GM21825 (cell line): ENCODE measurements around the gene STX2.
"Not testable (repeated sequence)": the region's sequence is repeated elsewhere in the genome, so short reads cannot be mapped to it uniquely, and the experiment has no call there.

ENCODE experiments used
- ATAC-seq: cut with Tn5 transposase; IDR thresholded peaks from one replicate; pipeline ENCODE4 v1.9.1; 2021; ENCODE audit warnings: mild to moderate bottlenecking, moderate library complexity; ENCODE audit not compliant: unreplicated experiment

Gene STX2

GRCh38 chr12:130768120-130768519 is 70.9 kb downstream of the STX2 start:
- ATAC-seq = no peak

- ATAC-seq = no peak
Measured at GRCh38 chr12:130766470-130766869, 72.6 kb downstream of the STX2 start.

DNA sequence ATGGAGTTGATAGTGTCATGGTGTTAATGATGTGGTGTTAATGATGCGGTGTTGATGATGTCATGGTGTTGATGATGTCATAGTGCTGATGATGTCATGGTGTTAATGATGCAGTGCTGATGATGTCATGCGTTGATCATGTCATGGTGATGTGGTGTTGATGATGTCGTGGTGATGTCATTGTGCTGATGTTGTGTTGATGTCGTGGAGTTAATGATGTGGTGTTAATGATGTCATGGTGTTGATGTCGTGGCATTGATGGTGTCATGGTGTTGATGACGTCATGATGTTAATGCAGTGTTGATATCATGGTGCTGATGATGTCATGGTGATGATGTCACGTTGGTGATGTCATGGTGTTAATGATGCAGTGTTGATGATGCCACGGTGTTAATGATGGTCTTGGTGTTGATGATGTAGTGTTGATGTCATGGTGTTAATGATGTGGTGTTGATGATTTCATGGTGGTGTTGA is 73.8 kb downstream of the STX2 start:
- no peak for ATAC-seq

- ATAC-seq = no peak
Measured at GRCh38 chr12:130764475-130765185, 74.4 kb downstream of the STX2 start.

- no peak for ATAC-seq
Measured at GRCh38 chr12:130764073-130764472, 75.0 kb downstream of the STX2 start.

GRCh38 chr12:130762319-130762675 is 76.8 kb downstream of the STX2 start:
- no peak for ATAC-seq

GRCh38 chr12:130761537-130762318 is 77.3 kb downstream of the STX2 start:
- ATAC-seq = peak; percentile 47

GRCh38 chr12:130754234-130754901 is 84.7 kb downstream of the STX2 start:
- ATAC-seq = no peak

DNA sequence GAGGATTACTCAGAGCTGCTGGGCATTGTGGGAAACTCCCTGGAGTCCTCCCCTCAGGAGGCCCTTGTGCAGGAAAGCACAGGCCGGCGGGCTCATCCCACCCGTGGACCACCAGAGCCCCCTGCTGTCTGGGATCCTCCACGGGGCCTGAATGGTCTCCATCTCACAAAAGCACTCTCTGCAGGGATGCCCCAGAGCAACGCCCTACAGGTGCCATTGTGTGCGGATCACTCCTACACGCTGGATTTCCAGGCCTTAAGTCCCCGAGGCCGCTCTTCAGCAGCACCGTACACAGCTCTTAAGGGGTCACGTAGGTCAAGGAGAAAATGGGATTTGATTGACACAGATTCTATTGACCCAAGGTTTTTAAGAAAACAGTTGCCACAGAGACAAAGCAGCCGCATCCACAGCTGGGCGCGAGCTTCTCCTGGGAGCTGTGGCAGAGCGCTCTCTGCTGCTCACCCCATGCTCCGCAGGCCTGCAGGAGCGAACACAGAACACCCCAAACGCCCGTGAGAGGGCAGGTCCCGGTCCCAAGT is 86.3 kb downstream of the STX2 start:
- no peak for ATAC-seq

DNA sequence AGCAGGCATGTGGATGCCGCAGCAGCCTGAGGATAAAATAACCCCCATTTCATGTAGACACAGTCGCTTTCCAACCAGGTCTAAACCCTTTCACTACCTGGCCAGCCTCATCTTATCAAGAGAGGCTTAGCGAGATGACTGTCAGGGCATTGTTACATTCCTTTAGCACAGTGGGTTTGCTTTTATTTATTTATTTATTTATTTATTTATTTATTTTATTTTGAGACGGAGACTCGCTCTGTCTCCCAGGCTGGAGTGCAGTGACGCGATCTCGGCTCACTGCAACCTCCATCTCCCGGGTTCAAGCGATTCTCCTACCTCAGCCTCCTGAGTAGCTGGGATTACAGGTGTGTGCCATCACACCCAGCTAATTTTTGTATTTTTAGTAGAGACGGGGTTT is 87.0 kb downstream of the STX2 start:
- not testable (repeated sequence) for ATAC-seq

- ATAC-seq = no peak
Measured at GRCh38 chr12:130748786-130749185, 90.3 kb downstream of the STX2 start.

- peak; percentile 74 for ATAC-seq
Measured at GRCh38 chr12:130747867-130748740, 90.9 kb downstream of the STX2 start.

GRCh38 chr12:130746546-130746945 is 92.5 kb downstream of the STX2 start:
- ATAC-seq = no peak

GRCh38 chr12:130745921-130746320 is 93.1 kb downstream of the STX2 start:
- no peak for ATAC-seq

DNA sequence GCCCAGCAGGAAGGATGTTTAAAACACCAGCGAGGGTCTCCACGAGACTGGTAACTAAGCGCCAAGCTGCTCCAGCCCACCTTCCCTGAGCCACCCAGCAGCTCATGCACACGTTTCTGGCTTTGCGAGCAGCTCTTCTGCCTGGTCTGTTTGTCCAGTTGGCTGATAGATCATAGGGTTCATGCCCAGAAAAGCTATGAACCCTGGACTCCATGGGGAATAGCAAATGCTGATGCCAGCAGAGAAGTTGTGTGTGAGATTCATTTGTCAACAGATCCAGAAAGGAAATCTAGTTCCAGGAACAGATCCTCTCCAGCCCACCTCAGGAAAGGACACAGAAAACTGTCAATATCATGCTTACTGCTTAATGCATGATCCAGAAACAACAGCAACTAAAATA is 94.8 kb downstream of the STX2 start:
- ATAC-seq = no peak

GRCh38 chr12:130743606-130744005 is 95.4 kb downstream of the STX2 start:
- ATAC-seq = no peak

- ATAC-seq = no peak
Measured at GRCh38 chr12:130743176-130743575, 95.9 kb downstream of the STX2 start.

DNA sequence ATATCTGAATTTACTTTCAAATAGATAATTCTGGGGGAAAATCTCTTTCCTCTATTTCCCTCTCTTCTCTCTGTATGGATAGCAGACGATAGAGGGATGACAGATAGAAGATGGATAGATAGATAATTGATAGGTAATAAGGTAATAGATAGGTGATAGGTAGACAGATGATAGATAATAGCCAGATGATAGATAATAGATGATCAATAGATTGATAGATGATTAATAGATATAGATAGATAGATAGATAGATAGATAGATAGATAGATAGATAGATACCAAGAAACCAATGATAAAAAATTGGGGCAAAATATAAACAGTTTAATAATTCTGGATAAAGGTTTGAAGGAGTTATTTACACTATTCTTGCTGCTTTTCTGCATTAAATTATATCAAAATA is 96.3 kb downstream of the STX2 start:
- ATAC-seq = no peak

- ATAC-seq = no peak
Measured at GRCh38 chr12:130742112-130742511, 96.9 kb downstream of the STX2 start.
